GM06990 (cell line): ENCODE results near the gene CIRBP.

Source experiments
- DNase-seq: peaks from one replicate; pipeline ENCODE4 v3.0.0-alpha.2; 2011; ENCODE audit not compliant: insufficient read length; ENCODE audit errors: extremely low read depth
- H3K27me3 ChIP-seq: replicated peaks from 2 replicates; pipeline ENCODE4 v1.6.0; 2011; ENCODE audit warnings: low read length; ENCODE audit not compliant: control insufficient read depth, insufficient read depth
- H3K36me3 ChIP-seq: 2 replicates; pipeline ENCODE4 v1.5.1; 2011; ENCODE audit warnings: low read length; ENCODE audit not compliant: control insufficient read depth, insufficient read depth
- H3K4me3 ChIP-seq: replicated peaks from 2 replicates; pipeline ENCODE4 v1.5.1; 2011; ENCODE audit warnings: low read depth, mild to moderate bottlenecking, control low read depth, low read length
- TF ChIP-seq, protein P1 (sequence below): IDR thresholded peaks from 2 replicates; pipeline ENCODE4 v1.5.1; 2011; ENCODE audit warnings: low read length, control low read depth, mild to moderate bottlenecking, inconsistent platforms; ENCODE audit not compliant: insufficient read depth, poor library complexity, severe bottlenecking

Gene CIRBP

DNA sequence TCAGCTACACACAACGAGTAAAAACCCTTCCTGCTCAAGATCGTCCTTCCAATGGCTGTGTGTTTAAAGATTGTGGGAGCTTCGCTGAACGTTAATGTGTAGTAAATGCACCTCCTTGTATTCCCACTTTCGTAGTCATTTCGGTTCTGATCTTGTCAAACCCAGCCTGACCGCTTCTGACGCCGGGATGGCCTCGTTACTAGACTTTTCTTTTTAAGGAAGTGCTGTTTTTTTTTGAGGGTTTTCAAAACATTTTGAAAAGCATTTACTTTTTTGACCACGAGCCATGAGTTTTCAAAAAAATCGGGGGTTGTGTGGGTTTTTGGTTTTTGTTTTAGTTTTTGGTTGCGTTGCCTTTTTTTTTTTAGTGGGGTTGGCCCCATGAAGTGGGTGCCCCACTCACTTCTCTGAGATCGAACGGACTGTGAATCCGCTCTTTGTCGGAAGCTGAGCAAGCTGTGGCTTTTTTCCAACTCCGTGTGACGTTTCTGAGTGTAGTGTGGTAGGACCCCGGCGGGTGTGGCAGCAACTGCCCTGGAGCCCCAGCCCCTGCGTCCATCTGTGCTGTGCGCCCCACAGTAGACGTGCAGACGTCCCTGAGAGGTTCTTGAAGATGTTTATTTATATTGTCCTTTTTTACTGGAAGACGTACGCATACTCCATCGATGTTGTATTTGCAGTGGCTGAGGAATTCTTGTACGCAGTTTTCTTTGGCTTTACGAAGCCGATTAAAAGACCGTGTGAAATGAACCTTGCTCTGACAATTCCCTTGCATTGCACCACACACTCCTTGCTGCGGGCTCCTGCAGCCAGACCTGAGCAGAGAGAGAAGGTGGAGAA, 3.5 kb downstream of the CIRBP start:
- TF ChIP-seq, protein P1, sequence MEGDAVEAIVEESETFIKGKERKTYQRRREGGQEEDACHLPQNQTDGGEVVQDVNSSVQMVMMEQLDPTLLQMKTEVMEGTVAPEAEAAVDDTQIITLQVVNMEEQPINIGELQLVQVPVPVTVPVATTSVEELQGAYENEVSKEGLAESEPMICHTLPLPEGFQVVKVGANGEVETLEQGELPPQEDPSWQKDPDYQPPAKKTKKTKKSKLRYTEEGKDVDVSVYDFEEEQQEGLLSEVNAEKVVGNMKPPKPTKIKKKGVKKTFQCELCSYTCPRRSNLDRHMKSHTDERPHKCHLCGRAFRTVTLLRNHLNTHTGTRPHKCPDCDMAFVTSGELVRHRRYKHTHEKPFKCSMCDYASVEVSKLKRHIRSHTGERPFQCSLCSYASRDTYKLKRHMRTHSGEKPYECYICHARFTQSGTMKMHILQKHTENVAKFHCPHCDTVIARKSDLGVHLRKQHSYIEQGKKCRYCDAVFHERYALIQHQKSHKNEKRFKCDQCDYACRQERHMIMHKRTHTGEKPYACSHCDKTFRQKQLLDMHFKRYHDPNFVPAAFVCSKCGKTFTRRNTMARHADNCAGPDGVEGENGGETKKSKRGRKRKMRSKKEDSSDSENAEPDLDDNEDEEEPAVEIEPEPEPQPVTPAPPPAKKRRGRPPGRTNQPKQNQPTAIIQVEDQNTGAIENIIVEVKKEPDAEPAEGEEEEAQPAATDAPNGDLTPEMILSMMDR = no peak
- H3K4me3 ChIP-seq = no peak overlapping the region
- DNase-seq = no peak
- no peaks in the 10 kb centered on the region for H3K27me3 ChIP-seq
- peaks cover 36% of the 10 kb centered on the region for H3K36me3 ChIP-seq

- Histone ChIP-seq H3K36me3 (peaks cover 36% of the 10 kb centered on the region), H3K4me3 (no peak overlapping the region), H3K27me3 (no peaks in the 10 kb centered on the region)
- DNase-seq = no peak
- TF ChIP-seq, protein P1 = no peak
Measured at GRCh38 chr19:1273263-1274041, 4.3 kb downstream of the CIRBP start.

GRCh38 chr19:1274081-1274851, 5.1 kb downstream of the CIRBP start:
- TF ChIP-seq, protein P1 = no peak
- peak overlapping the region; percentile 58 for H3K4me3 ChIP-seq

GRCh38 chr19:1274852-1275259, 5.7 kb downstream of the CIRBP start:
- Histone ChIP-seq H3K27me3 (no peaks in the 10 kb centered on the region), H3K4me3 (peak overlapping the region; percentile 58), H3K36me3 (peaks cover 39% of the 10 kb centered on the region)
- TF ChIP-seq, protein P1 = no peak
- DNase-seq = peak; percentile 63

More at GRCh38 chr19:1274081-1274851, 5.1 kb downstream of the CIRBP start:
- H3K27me3 ChIP-seq = no peaks in the 10 kb centered on the region
- no peak for DNase-seq
- H3K36me3 ChIP-seq = peaks cover 39% of the 10 kb centered on the region

- H3K4me3 ChIP-seq = peak within 1 kb of the TSS; percentile 72
- H3K36me3 ChIP-seq = peaks cover 39% of the 10 kb centered on the region
- H3K27me3 ChIP-seq = no peaks in the 10 kb centered on the region
- peak; percentile 98 for DNase-seq
- TF ChIP-seq, protein P1 = no peak
Measured at GRCh38 chr19:1275260-1275975, 6.3 kb downstream of the CIRBP start, which contains the start of gene FAM174C. Gene FAM174C (plus strand): TSS chr19:1275530. CDS start chr19:1275550, 20 bp downstream.
